GM12878 (cell line): ENCODE results near the gene LRRC58. TPM values are rescaled to one million over a fixed set of nuclear protein-coding genes. Genes with fewer than 3 reads are reported as not detected.

Source experiments
- ATAC-seq: fragments of 200-7000 bp; cut with Tn5 transposase; 3 replicates; pipeline ENCODE4 v1.9.1; 2020; ENCODE audit warnings: mild to moderate bottlenecking, moderate library complexity
- BruUV-seq: library from RNA; stranded (reverse); fragments of 400-500 nt; replicated peaks from 2 replicates; lab custom pipeline; 2021; lab: Mats Ljungman, UMichigan
- CTCF ChIA-PET: fragments of 300-600 bp; sonication (Branson Sonifier 250); formaldehyde crosslinking; extraction: SDS; loops from one replicate; lab custom pipeline; 2021; ENCODE audit warnings: inconsistent platforms; lab: Yijun Ruan, JAX
- POLR2A ChIA-PET: fragments of 350-600 bp; formaldehyde crosslinking; extraction: SDS; loops from one replicate; lab custom pipeline; 2021; ENCODE audit warnings: inconsistent platforms; lab: Charles Lee
- RAD21 ChIA-PET: fragments of 300-600 bp; sonication (Branson Sonifier 250); formaldehyde crosslinking; loops from one replicate; lab custom pipeline; 2023; ENCODE audit warnings: antibody characterized with exemption; ENCODE audit not compliant: unreplicated experiment; lab: Charles Lee
- SMC1A ChIA-PET: fragments of 300-600 bp; sonication (Branson Sonifier 250); formaldehyde crosslinking; loops from one replicate; lab custom pipeline; 2023; ENCODE audit not compliant: unreplicated experiment, uncharacterized antibody; lab: Charles Lee
- DNase-seq: peaks from one replicate; pipeline ENCODE4 v3.0.0-alpha.2; 2011; ENCODE audit warnings: low read depth, low spot score
- FAIRE-seq: peaks from 3 replicates; lab custom pipeline; 2011; peaks lifted over from hg19 to GRCh38; lab: Jason Lieb, UNC
- H2AFZ ChIP-seq: 2 replicates; pipeline ENCODE4 v1.6.0; 2011; ENCODE audit warnings: low read depth, low read length, control low read depth; ENCODE audit not compliant: control insufficient read depth
- H3K27ac ChIP-seq: 2 replicates; pipeline ENCODE4 v1.5.1; 2011; ENCODE audit warnings: control low read depth; ENCODE audit not compliant: control insufficient read depth, insufficient read depth
- H3K27me3 ChIP-seq, 2 experiments: replicated peaks in 1 of 2; 2 replicates each; pipeline versions ENCODE4 v1.6.0 to v1.6.1; 2011; ENCODE audit warnings: low read length in 1 of 2; ENCODE audit not compliant: control insufficient read depth in 2 of 2, insufficient read depth in 2 of 2
- H3K36me3 ChIP-seq, 2 experiments: 2 replicates each; pipeline ENCODE4 v1.5.1; 2011; ENCODE audit warnings: low read length in 1 of 2; ENCODE audit not compliant: control insufficient read depth in 2 of 2, insufficient read depth in 2 of 2
- H3K4me1 ChIP-seq: 2 replicates; pipeline ENCODE4 v1.6.1; 2011; ENCODE audit warnings: mild to moderate bottlenecking, low read length, moderate library complexity, mixed read lengths; ENCODE audit not compliant: control insufficient read depth, insufficient read depth
- H3K4me2 ChIP-seq: 2 replicates; pipeline ENCODE4 v1.6.0; 2011; ENCODE audit warnings: control low read depth; ENCODE audit not compliant: control insufficient read depth, insufficient read depth
- H3K4me3 ChIP-seq: fragments of 200-600 bp; sonication (generic); 2 replicates; pipeline ENCODE4 v1.5.1; 2016
- H3K79me2 ChIP-seq: 2 replicates; pipeline ENCODE4 v1.6.0; 2011; ENCODE audit warnings: low read length; ENCODE audit not compliant: control insufficient read depth, insufficient read depth
- H3K9ac ChIP-seq: 2 replicates; pipeline ENCODE4 v1.8.0; 2011; ENCODE audit warnings: low read length, control low read depth, mixed read lengths; ENCODE audit not compliant: control insufficient read depth, insufficient read depth
- H3K9me3 ChIP-seq: replicated peaks from 3 replicates; pipeline ENCODE4 v1.5.1; 2011; ENCODE audit warnings: mild to moderate bottlenecking, low read length; ENCODE audit not compliant: control insufficient read depth, insufficient read depth
- H4K20me1 ChIP-seq: 2 replicates; pipeline ENCODE4 v1.6.0; 2011; ENCODE audit not compliant: control insufficient read depth, insufficient read depth
- CUX1 ChIP-seq: IDR thresholded peaks from 2 replicates; pipeline ENCODE4 v1.6.1; 2012; ENCODE audit warnings: improper control_type of control experiment, low read depth, low read length; ENCODE audit not compliant: insufficient replicate concordance
- MXI1 ChIP-seq: fragments of 150-350 bp; IDR thresholded peaks from 2 replicates; pipeline ENCODE4 v1.6.1; 2011; ENCODE audit warnings: low read depth, mild to moderate bottlenecking, inconsistent platforms, low read length, improper control_type of control experiment
- PKNOX1 ChIP-seq: fragments of 450-650 bp; IDR thresholded peaks from 2 replicates; pipeline ENCODE4 v1.6.1; 2016; ENCODE audit warnings: mild to moderate bottlenecking
- SMARCA5 ChIP-seq: fragments of 450-650 bp; IDR thresholded peaks from 2 replicates; pipeline ENCODE4 v1.6.1; 2017; ENCODE audit warnings: mild to moderate bottlenecking
- ZNF687 ChIP-seq: fragments of 450-650 bp; IDR thresholded peaks from 2 replicates; pipeline ENCODE4 v1.6.1; 2017; ENCODE audit warnings: mild to moderate bottlenecking, moderate library complexity
- WGBS: methylation state at CpG from one replicate; pipeline ENCODE4 v1.1.6; 2016; ENCODE audit warnings: low lambda C conversion rate; ENCODE audit not compliant: insufficient replicate concordance, insufficient coverage; ENCODE audit errors: missing lambda C conversion rate; 5-methylcytosine and 5-hydroxymethylcytosine counted together
- in situ Hi-C: fragments of 300-500 bp; cut with MboI; formaldehyde crosslinking; loops from 9 replicates; pipeline ENCODE4 v1.14.3; 2018; ENCODE audit warnings: mixed read lengths
- intact Hi-C: fragments of 100-400 bp; cut with micrococcal nuclease; formaldehyde crosslinking; loops from one replicate; pipeline ENCODE4 v1.14.2; 2022; ENCODE audit not compliant: unreplicated experiment
- polyA plus RNA-seq, 11 experiments: library from polyadenylated mRNA; depleted of rRNA in 4 of 11; unstranded in 6 of 11; stranded (reverse) in 5 of 11; fragments of >200 nt; fragmentation: Nextera tagmentation in 4 of 11; fragmentation: Illumina TruSeq in 1 of 11; extraction: Ambion mirVana in 4 of 11; extraction: Trizol in 1 of 11; gene quantifications; 1 replicate in 1 of 11; 2 replicates in 10 of 11; pipeline versions ENCODE4 v1.2.1 to v1.2.3, GENCODE V29; 2011 to 2016; ENCODE audit warnings: inconsistent platforms in 2 of 11, missing spikeins in 2 of 11, low read depth in 1 of 11
- total RNA-seq, 4 experiments: library from RNA; depleted of rRNA in 3 of 4; stranded (reverse); fragments of >200 nt in 3 of 4; fragmentation: Illumina TruSeq in 1 of 4; extraction: Trizol in 1 of 4; gene quantifications; 2 replicates each; pipeline versions ENCODE4 v1.2.1 to v1.2.3, GENCODE V29; 2013 to 2021

LRRC58 gene
- total and polyA plus RNA-seq, 10 of the 15 experiments (the other 5 are each of a cell fraction or from before 2014, with no cell fraction given), result 7.7 to 29.5 (median 18.8) TPM

- 100% methylated on average over 2 of the region's 2 CpGs for WGBS
- Histone ChIP-seq H3K79me2 (no peaks in the 10 kb centered on the region), H3K9ac (no peak overlapping the region), H4K20me1 (no peaks in the 10 kb centered on the region), H3K36me3 (peaks cover 3 to 6% of the 10 kb centered on the region in 2 experiments; a peak in 3 of 4 replicates), H3K27ac (no peak overlapping the region), H3K9me3 (no peaks in the 10 kb centered on the region), H3K4me1 (no peaks in the 10 kb centered on the region), H2AFZ (no peak overlapping the region), H3K4me2 (no peak overlapping the region), H3K27me3 (no peaks in the 10 kb centered on the region), H3K4me3 (no peak overlapping the region)
- FAIRE-seq (no peak), DNase-seq (no peak), ATAC-seq (no peak)
- intact Hi-C loops (no loop called here), in situ Hi-C loops (no loop called here)
- ChIA-PET RAD21 (interaction anchor here (0.6 kb wide), 1 partner anchor 1237 kb away, joined by 3 read pairs; no protein-coding TSS in a partner anchor), SMC1A (no interaction called here), POLR2A (no interaction called here), CTCF (no interaction called here)
- TSS peak; percentile 27 for BruUV-seq
- no peak for TF ChIP-seq SMARCA5
- TF ChIP-seq MXI1, result no peak
- no peak for TF ChIP-seq ZNF687
- no peak for TF ChIP-seq PKNOX1
- no peak for TF ChIP-seq CUX1
Observed at GRCh38 chr3:120326784-120327183, 22.4 kb downstream of the LRRC58 start.
